H1 (cell line): Measurements from ENCODE around the gene PRR19. TPM values are rescaled to one million over a fixed set of nuclear protein-coding genes. Genes with fewer than 3 reads are reported as not detected.

Source experiments
- CTCF ChIA-PET: fragments of 300-600 bp; sonication (Branson Sonifier 250); formaldehyde crosslinking; loops from one replicate; lab custom pipeline; 2021; ENCODE audit not compliant: partially characterized antibody; lab: Charles Lee
- POLR2A ChIA-PET: fragments of 300-600 bp; sonication (Branson Sonifier 250); formaldehyde crosslinking; loops from one replicate; lab custom pipeline; 2021; ENCODE audit warnings: inconsistent platforms; ENCODE audit not compliant: partially characterized antibody; lab: Charles Lee
- DNase-seq, 2 experiments: peaks; one replicate each; pipeline versions ENCODE4 v3.0.0 to v3.0.0-alpha.2; 2010 to 2022; ENCODE audit warnings: low spot score in 2 of 2, low read depth in 1 of 2, mixed read lengths in 1 of 2
- FAIRE-seq: peaks from 2 replicates; lab custom pipeline; 2011; peaks lifted over from hg19 to GRCh38; lab: Jason Lieb, UNC
- H2AFZ ChIP-seq: 2 replicates; pipeline ENCODE4 v1.8.1; 2012; ENCODE audit warnings: low read length, inconsistent platforms
- H2AK5ac ChIP-seq: 2 replicates; pipeline ENCODE4 v1.6.1; 2013; ENCODE audit warnings: low read depth, low read length
- H2BK120ac ChIP-seq: replicated peaks from 2 replicates; pipeline ENCODE3; 2013; ENCODE audit warnings: low read depth, low read length, inconsistent platforms
- H2BK12ac ChIP-seq: 2 replicates; pipeline ENCODE4 v1.6.1; 2013; ENCODE audit warnings: low read depth, low read length
- H2BK15ac ChIP-seq: 2 replicates; pipeline ENCODE4 v1.6.1; 2013; ENCODE audit warnings: low read length
- H2BK20ac ChIP-seq: 2 replicates; pipeline ENCODE4 v1.6.1; 2013; ENCODE audit warnings: low read length
- H2BK5ac ChIP-seq: 2 replicates; pipeline ENCODE4 v1.6.1; 2013; ENCODE audit warnings: low read depth, low read length
- H3K14ac ChIP-seq: 2 replicates; pipeline ENCODE4 v1.6.1; 2013; ENCODE audit warnings: inconsistent platforms; ENCODE audit not compliant: insufficient read length
- H3K18ac ChIP-seq: 2 replicates; pipeline ENCODE4 v1.6.1; 2013; ENCODE audit warnings: low read length; ENCODE audit errors: extremely low read depth
- H3K23ac ChIP-seq: 2 replicates; pipeline ENCODE4 v1.6.1; 2013; ENCODE audit warnings: inconsistent platforms; ENCODE audit not compliant: insufficient read length
- H3K23me2 ChIP-seq: 2 replicates; pipeline ENCODE4 v1.6.1; 2013; ENCODE audit warnings: low read depth, low read length
- H3K27ac ChIP-seq: 2 replicates; pipeline ENCODE4 v1.6.1; 2011; ENCODE audit warnings: low read depth, low read length, inconsistent platforms
- H3K27me3 ChIP-seq, 4 experiments: replicated peaks in 1 of 4; 1 replicate in 1 of 4; 2 replicates in 3 of 4; pipeline versions ENCODE4 v1.6.1 to v1.8.1; 2011 to 2013; ENCODE audit warnings: low read length in 3 of 4, mild to moderate bottlenecking in 3 of 4, inconsistent platforms in 2 of 4, mixed read lengths in 2 of 4, moderate library complexity in 1 of 4; ENCODE audit not compliant: control insufficient read depth in 3 of 4, insufficient read depth in 3 of 4; ENCODE audit errors: extremely low read depth in 1 of 4
- H3K36me3 ChIP-seq, 4 experiments: 2 replicates each; pipeline versions ENCODE4 v1.6.1 to v1.8.1; 2011 to 2013; ENCODE audit warnings: mild to moderate bottlenecking in 4 of 4, low read length in 3 of 4, moderate library complexity in 2 of 4, control low read depth in 1 of 4, inconsistent platforms in 1 of 4; ENCODE audit not compliant: insufficient read depth in 4 of 4, control insufficient read depth in 2 of 4
- H3K4ac ChIP-seq: replicated peaks from 2 replicates; pipeline ENCODE3; 2013; ENCODE audit warnings: low read length, low read depth, mixed read lengths, inconsistent platforms; ENCODE audit not compliant: insufficient read length
- H3K4me1 ChIP-seq, 4 experiments: replicated peaks in 1 of 4; 1 replicate in 1 of 4; 2 replicates in 3 of 4; pipeline versions ENCODE4 v1.6.1 to v1.8.1; 2011 to 2013; ENCODE audit warnings: low read length in 3 of 4, inconsistent platforms in 2 of 4, mixed read lengths in 1 of 4; ENCODE audit not compliant: insufficient read depth in 4 of 4, control insufficient read depth in 3 of 4
- H3K4me2 ChIP-seq, 2 experiments: 2 replicates each; pipeline versions ENCODE4 v1.6.1 to v1.8.1; 2011 to 2013; ENCODE audit warnings: low read depth in 2 of 2, low read length in 2 of 2, control low read depth in 1 of 2, inconsistent platforms in 1 of 2, mild to moderate bottlenecking in 1 of 2; ENCODE audit not compliant: insufficient read depth in 1 of 2
- H3K4me3 ChIP-seq, 4 experiments: fragments of 200-600, 300-600 bp in 1 of 4; sonication (generic), shearing (Covaris generic), sonication (Bioruptor Twin) in 1 of 4; 2 replicates each; pipeline versions ENCODE4 v1.5.1 to v1.8.1; 2011 to 2016; ENCODE audit warnings: low read length in 4 of 4, low read depth in 3 of 4, control low read depth in 2 of 4, inconsistent platforms in 2 of 4, mild to moderate bottlenecking in 2 of 4, mixed read lengths in 1 of 4, moderate library complexity in 1 of 4; ENCODE audit not compliant: insufficient read depth in 2 of 4; ENCODE audit errors: extremely low read depth in 1 of 4
- H3K56ac ChIP-seq: replicated peaks from 2 replicates; pipeline ENCODE3; 2013; ENCODE audit warnings: low read depth, mild to moderate bottlenecking, mixed read lengths, low read length, inconsistent platforms; ENCODE audit not compliant: insufficient read length
- H3K79me1 ChIP-seq: 2 replicates; pipeline ENCODE4 v1.6.1; 2013; ENCODE audit warnings: low read depth, low read length, control low read depth
- H3K79me2 ChIP-seq, 2 experiments: 2 replicates each; pipeline versions ENCODE4 v1.6.1 to v1.8.1; 2012 to 2013; ENCODE audit warnings: low read length in 2 of 2, mild to moderate bottlenecking in 2 of 2, inconsistent platforms in 1 of 2; ENCODE audit not compliant: insufficient read depth in 2 of 2, control insufficient read depth in 1 of 2
- H3K9ac ChIP-seq, 4 experiments: replicated peaks in 1 of 4; 1 replicate in 1 of 4; 2 replicates in 3 of 4; pipeline versions ENCODE4 v1.6.1 to v1.8.1; 2011 to 2013; ENCODE audit warnings: low read depth in 3 of 4, low read length in 3 of 4, control low read depth in 2 of 4, mild to moderate bottlenecking in 2 of 4, moderate library complexity in 2 of 4, inconsistent platforms in 1 of 4; ENCODE audit errors: extremely low read depth in 1 of 4
- H3K9me3 ChIP-seq, 2 experiments: 2 replicates each; pipeline versions ENCODE4 v1.6.1 to v1.8.1; 2012 to 2013; ENCODE audit warnings: mild to moderate bottlenecking in 2 of 2, moderate library complexity in 2 of 2, control low read depth in 1 of 2, inconsistent platforms in 1 of 2, low read depth in 1 of 2, low read length in 1 of 2, mixed read lengths in 1 of 2; ENCODE audit not compliant: insufficient read depth in 2 of 2
- H4K20me1 ChIP-seq, 2 experiments: replicated peaks in 1 of 2; 2 replicates each; pipeline versions ENCODE3 to v1.8.1; 2011 to 2013; ENCODE audit warnings: inconsistent platforms in 2 of 2, low read length in 2 of 2, mild to moderate bottlenecking in 1 of 2; ENCODE audit not compliant: insufficient read depth in 2 of 2, control insufficient read depth in 1 of 2
- H4K5ac ChIP-seq: 2 replicates; pipeline ENCODE4 v1.6.1; 2013; ENCODE audit warnings: low read length, low read depth, mixed read lengths, inconsistent platforms; ENCODE audit not compliant: insufficient read length
- H4K8ac ChIP-seq: 2 replicates; pipeline ENCODE4 v1.8.0; 2013; ENCODE audit warnings: mild to moderate bottlenecking, moderate library complexity, low read length, inconsistent platforms; ENCODE audit not compliant: insufficient read depth; ENCODE audit errors: extremely low read depth
- H4K91ac ChIP-seq: replicated peaks from 2 replicates; pipeline ENCODE3; 2013; ENCODE audit warnings: low read length, mixed read lengths, inconsistent platforms; ENCODE audit not compliant: insufficient read length
- CBX8 ChIP-seq: fragments of 300-800, 300-1000 bp; sonication (generic); IDR thresholded peaks from 2 replicates; pipeline ENCODE4 v1.7.1; 2016; ENCODE audit warnings: low read depth, low read length, borderline replicate concordance
- FOSL1 ChIP-seq: IDR thresholded peaks from 2 replicates; pipeline ENCODE4 v1.6.1; 2011; ENCODE audit warnings: mild to moderate bottlenecking, low read depth, low read length, moderate library complexity; ENCODE audit not compliant: insufficient read depth
- KDM5A ChIP-seq: fragments of 200-600 bp; IDR thresholded peaks from 2 replicates; pipeline ENCODE4 v1.7.1; 2012; ENCODE audit warnings: mild to moderate bottlenecking, low read length, inconsistent platforms, mixed read lengths
- NANOG ChIP-seq: IDR thresholded peaks from 2 replicates; pipeline ENCODE4 v1.6.1; 2011; ENCODE audit warnings: low read length, low read depth, mild to moderate bottlenecking, inconsistent platforms; ENCODE audit not compliant: insufficient read depth, poor library complexity, severe bottlenecking
- SIX5 ChIP-seq: IDR thresholded peaks from 2 replicates; pipeline ENCODE4 v1.6.1; 2011; ENCODE audit warnings: mild to moderate bottlenecking, low read depth, low read length
- TAF7 ChIP-seq: optimal IDR thresholded peaks from 2 replicates; pipeline ENCODE3; 2011; ENCODE audit warnings: low read depth, mild to moderate bottlenecking, inconsistent platforms, low read length, moderate library complexity, borderline replicate concordance
- WGBS, 2 experiments: shearing (Covaris generic) in 1 of 2; methylation state at CpG; one replicate each; pipeline versions ENCODE4 v1.1.6 to v1.1.7; 2013 to 2015; ENCODE audit warnings: low lambda C conversion rate in 2 of 2, mixed read lengths in 2 of 2, inconsistent platforms in 1 of 2, low coverage in 1 of 2, missing lambda C conversion rate in 1 of 2; ENCODE audit not compliant: insufficient replicate concordance in 2 of 2, insufficient coverage in 1 of 2, insufficient read length in 1 of 2; ENCODE audit errors: extremely low coverage in 1 of 2, missing lambda C conversion rate in 1 of 2; 5-methylcytosine and 5-hydroxymethylcytosine counted together
- polyA plus RNA-seq, 7 experiments: library from polyadenylated mRNA; depleted of rRNA in 3 of 7; stranded (reverse) in 5 of 7; unstranded in 2 of 7; fragments of >200 nt in 5 of 7; fragments of 200-250 nt in 2 of 7; gene quantifications; 1 replicate in 5 of 7; 2 replicates in 1 of 7; 4 replicates in 1 of 7; pipeline versions ENCODE4 v1.2.1 to v1.2.3, GENCODE V29; 2011 to 2013; ENCODE audit warnings: missing spikeins in 2 of 7, mixed read lengths in 2 of 7
- total RNA-seq: library from RNA; stranded (reverse); fragmentation: NEBNext Ultra II Directional; extraction: Animal tissue kit (Norgen Biotek cat#: 25700); gene quantifications from 2 replicates; pipeline ENCODE4 v1.2.1, GENCODE V29; 2021

PRR19 gene
- total and polyA plus RNA-seq, 2 of the 8 experiments (the other 6 are each of a cell fraction or from before 2014, with no cell fraction given), result 7.2 to 7.5 TPM

GRCh38 chr19:42303876-42304275, 1.9 kb downstream of the PRR19 start:
- no peak overlapping the region for H3K4me3 ChIP-seq
- H2AFZ ChIP-seq, result no peak overlapping the region
- H2AK5ac ChIP-seq, result 0 out of 2 replicates have a peak overlapping the region, but pooled peaks have one; percentile 11
- H3K4me1 ChIP-seq, result peaks cover 0 to 16% (median 10%) of the 10 kb centered on the region in 4 experiments; a peak in 4 of 7 replicates
- POLR2A ChIA-PET, result interaction anchor here (0.9 to 1.2 kb wide), 3 partner anchors 9 to 59 kb away, joined by 3 to 8 read pairs (median 4); no protein-coding TSS in a partner anchor
- 99% methylated on average over 8 of the region's 8 CpGs; no CpG with 5 or more reads in 1 of the 2 experiments for WGBS, 2 experiments
- H3K79me1 ChIP-seq, result no peaks in the 10 kb centered on the region
- H4K5ac ChIP-seq, result no peak overlapping the region
- H2BK20ac ChIP-seq, result peak overlapping the region; percentile 94; the same call in 1 of the 2 replicates
- no peak overlapping the region for H3K14ac ChIP-seq
- H2BK15ac ChIP-seq, result peak overlapping the region; percentile 83; the same call in 1 of the 2 replicates
- no peak for DNase-seq
- H3K23me2 ChIP-seq, result peaks cover 4% of the 10 kb centered on the region; the same call in 1 of the 2 replicates
- peaks cover 0 to 5% (median 0%) of the 10 kb centered on the region in 4 experiments; a peak in 2 of 8 replicates for H3K36me3 ChIP-seq
- H3K9me3 ChIP-seq, result no peaks in the 10 kb centered on the region
- H2BK5ac ChIP-seq, result no peak overlapping the region
- no peak overlapping the region for H3K18ac ChIP-seq
- no peak for FAIRE-seq
- no peak overlapping the region for H2BK120ac ChIP-seq
- no peak overlapping the region for H3K9ac ChIP-seq
- H4K91ac ChIP-seq, result no peak overlapping the region
- H4K8ac ChIP-seq, result no peak overlapping the region; the same call in 1 of the 2 replicates
- no peak overlapping the region for H3K4ac ChIP-seq
- peak overlapping the region; percentile 53; the same call in 1 of the 2 replicates for H2BK12ac ChIP-seq
- no peaks in the 10 kb centered on the region for H4K20me1 ChIP-seq
- peaks cover 0 to 10% of the 10 kb centered on the region in 2 experiments; a peak in 2 of 4 replicates for H3K79me2 ChIP-seq
- no peak overlapping the region; a peak in 1 of 4 replicates for H3K4me2 ChIP-seq
- H3K27me3 ChIP-seq, result no peaks in the 10 kb centered on the region
- no peak overlapping the region for H3K27ac ChIP-seq
- TF ChIP-seq TAF7, result no peak
- no peak for TF ChIP-seq SIX5
- no peak for TF ChIP-seq NANOG
- TF ChIP-seq KDM5A, result no peak
- no peak for TF ChIP-seq CBX8
- no peak for TF ChIP-seq FOSL1
- no peak overlapping the region for H3K23ac ChIP-seq
- no peak overlapping the region for H3K56ac ChIP-seq
- CTCF ChIA-PET, result interaction anchor here (0.7 to 1.3 kb wide), 6 partner anchors 8 to 171 kb away, joined by 3 to 4 read pairs (median 3); partner anchors contain the start of genes GSK3A and POU2F2
